HG03575 (cell line): ENCODE data around the gene POGLUT3.

ENCODE experiments used
- ATAC-seq: cut with Tn5 transposase; IDR thresholded peaks from one replicate; pipeline ENCODE4 v1.9.1; 2021; ENCODE audit not compliant: unreplicated experiment, insufficient number of reproducible peaks, low FRiP score; ENCODE audit errors: extremely low read depth

POGLUT3 gene

DNA sequence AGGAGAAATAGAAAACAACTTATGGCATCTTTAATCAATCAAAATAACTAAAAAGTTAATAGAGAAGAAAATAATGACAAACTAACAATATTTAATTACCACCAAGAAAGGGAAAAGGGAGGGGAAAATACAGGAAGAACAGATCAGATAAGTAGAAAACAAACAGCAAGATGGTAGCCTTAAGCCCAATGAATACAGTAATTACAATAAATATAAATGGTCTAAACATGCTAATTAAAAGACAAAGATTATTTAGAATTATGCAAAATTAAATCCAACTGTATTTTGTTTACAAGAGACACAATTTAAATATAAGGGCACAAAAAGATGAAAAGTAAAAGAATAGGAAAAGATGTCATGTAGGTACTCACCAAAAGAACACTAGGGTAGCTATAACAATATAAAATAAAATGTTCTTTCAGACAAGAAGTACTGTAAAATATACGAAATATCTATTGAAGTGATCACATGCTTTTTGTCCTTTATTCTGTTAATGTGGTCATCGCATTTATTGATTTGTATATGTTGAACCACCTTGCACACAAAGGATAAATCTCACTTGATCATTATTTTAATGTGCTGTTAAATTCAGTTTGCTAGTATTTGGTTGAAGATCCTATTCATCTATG is 44.9 kb downstream of the POGLUT3 start:
- ATAC-seq: no peak
